ENCODE measurements around the gene GPR42.

GRCh38 chr19:35363711-35364425 lies 7.0 kb upstream of the GPR42 start:
- TF ChIP-seq NFRKB (IDR thresholded peaks at IDR 0.05) (no peak), HDGF (IDR thresholded peaks at IDR 0.05; ENCODE audit: borderline replicate concordance) (no peak)
